ENCODE data around the gene PNPLA7. TPM values are rescaled to one million over a fixed set of nuclear protein-coding genes. Genes with fewer than 3 reads are reported as not detected.
"Not testable (repeated sequence)": the region's sequence is repeated elsewhere in the genome, so short reads cannot be mapped to it uniquely, and the experiment has no call there.

Gene PNPLA7
- total and polyA plus RNA-seq, 12 donors, result 0.83 to 22.6 (median 9.4) TPM

GRCh38 chr9:137574192-137574591, 24.0 kb upstream of the PNPLA7 start:
- ATAC-seq, result no peak
- no peak for DNase-seq
- intact Hi-C loops (cut with DNase I), result no loop called here
- Histone ChIP-seq H3K4me1 (peaks cover 15 to 48% (median 39%) of the 10 kb centered on the region in 9 donors), H3K9me3 (no peaks in the 10 kb centered on the region), H3K27me3 (no peaks in the 10 kb centered on the region), H3K27ac (peak overlapping the region in 2 of 10 donors; percentile 62 to 72), H3K36me3 (peaks cover 0 to 69% (median 23%) of the 10 kb centered on the region in 9 donors), H3K4me3 (no peak overlapping the region)
- TF ChIP-seq CTCF (IDR thresholded peaks at IDR 0.05), result no peak
- WGBS, 2 donors, result 84 to 92% methylated on average over 10 of the region's 10 CpGs

- Histone ChIP-seq H3K4me1 (peaks cover 6 to 17% (median 13%) of the 10 kb centered on the region in 9 donors), H3K27me3 (no peaks in the 10 kb centered on the region), H3K36me3 (peaks cover 0 to 62% (median 23%) of the 10 kb centered on the region in 9 donors), H3K4me3 (no peak overlapping the region), H3K27ac (no peak overlapping the region), H3K9me3 (no peaks in the 10 kb centered on the region)
- intact Hi-C loops (cut with DNase I), result no loop called here
- ATAC-seq (no peak), DNase-seq (no peak)
- 97 to 99% methylated on average over 3 of the region's 3 CpGs for WGBS, 2 donors
- no peak for TF ChIP-seq CTCF (IDR thresholded peaks at IDR 0.05)
Measured at GRCh38 chr9:137570566-137570965, 20.4 kb upstream of the PNPLA7 start.

GRCh38 chr9:137569609-137570203, 19.5 kb upstream of the PNPLA7 start:
- H3K4me3 ChIP-seq, result no peak overlapping the region
- 97 to 98% methylated on average over 5 of the region's 5 CpGs for WGBS, 2 donors
- H3K27me3 ChIP-seq, result no peaks in the 10 kb centered on the region
- no peak for TF ChIP-seq CTCF (IDR thresholded peaks at IDR 0.05)
- DNase-seq (no peak), ATAC-seq (no peak)
- peaks cover 0 to 56% (median 23%) of the 10 kb centered on the region in 9 donors for H3K36me3 ChIP-seq
- no peak overlapping the region for H3K27ac ChIP-seq
- peaks cover 0 to 9% (median 5%) of the 10 kb centered on the region in 9 donors for H3K4me1 ChIP-seq
- intact Hi-C loops (cut with DNase I), result no loop called here
- no peaks in the 10 kb centered on the region for H3K9me3 ChIP-seq

GRCh38 chr9:137568445-137568844, 18.2 kb upstream of the PNPLA7 start:
- H3K9me3 ChIP-seq; H3K27me3 ChIP-seq; intact Hi-C loops (cut with DNase I); ATAC-seq; H3K4me1 ChIP-seq; DNase-seq; H3K27ac ChIP-seq; H3K4me3 ChIP-seq: not testable (repeated sequence)
- WGBS, 2 donors, result 87 to 88% methylated on average over 5 of the region's 5 CpGs
- peaks cover 0 to 56% (median 24%) of the 10 kb centered on the region in 9 donors for H3K36me3 ChIP-seq

GRCh38 chr9:137564817-137565411, 14.7 kb upstream of the PNPLA7 start:
- no peaks in the 10 kb centered on the region for H3K9me3 ChIP-seq
- H3K27me3 ChIP-seq, result no peaks in the 10 kb centered on the region
- WGBS, 2 donors, result 89 to 91% methylated on average over 17 of the region's 18 CpGs
- H3K27ac ChIP-seq, result no peak overlapping the region
- intact Hi-C loops (cut with DNase I), result no loop called here
- no peak overlapping the region for H3K4me3 ChIP-seq
- H3K36me3 ChIP-seq, result peaks cover 0 to 52% (median 23%) of the 10 kb centered on the region in 9 donors
- TF ChIP-seq CTCF (IDR thresholded peaks at IDR 0.05), result no peak
- DNase-seq (no peak), ATAC-seq (peak in 1 of 8 donors; percentile 45)
- H3K4me1 ChIP-seq, result no peaks in the 10 kb centered on the region

All from heart right ventricle (tissue), 16 donors.